GM21717 (cell line): ENCODE measurements around the gene RAB11FIP4.

Experiments used
- ATAC-seq: cut with Tn5 transposase; IDR thresholded peaks from one replicate; pipeline ENCODE4 v1.9.1; 2021; ENCODE audit warnings: mild to moderate bottlenecking, moderate library complexity; ENCODE audit not compliant: unreplicated experiment

The RAB11FIP4 gene

GRCh38 chr17:31386542-31387075, 4.9 kb upstream of the RAB11FIP4 start:
- ATAC-seq: no peak

- no peak for ATAC-seq
Observed at GRCh38 chr17:31387438-31387837, 4.0 kb upstream of the RAB11FIP4 start.

GRCh38 chr17:31388351-31388750, 3.1 kb upstream of the RAB11FIP4 start:
- no peak for ATAC-seq

- ATAC-seq: no peak
Observed at GRCh38 chr17:31388770-31389656, 2.5 kb upstream of the RAB11FIP4 start.

GRCh38 chr17:31389657-31390381, 1.7 kb upstream of the RAB11FIP4 start:
- no peak for ATAC-seq

- ATAC-seq: no peak
Observed at GRCh38 chr17:31390426-31390747, 1.1 kb upstream of the RAB11FIP4 start.

- no peak for ATAC-seq
Observed at GRCh38 chr17:31390748-31391495, 553 bp upstream of the RAB11FIP4 start.

- no peak for ATAC-seq
Observed at GRCh38 chr17:31392002-31392855, 754 bp downstream of the RAB11FIP4 start.

- no peak for ATAC-seq
Observed at GRCh38 chr17:31392856-31393748, 1.6 kb downstream of the RAB11FIP4 start.

- ATAC-seq: no peak
Observed at GRCh38 chr17:31393749-31394146, 2.3 kb downstream of the RAB11FIP4 start.

GRCh38 chr17:31394544-31394943, 3.1 kb downstream of the RAB11FIP4 start:
- no peak for ATAC-seq

- no peak for ATAC-seq
Observed at GRCh38 chr17:31397256-31397939, 5.9 kb downstream of the RAB11FIP4 start.

- ATAC-seq: no peak
Observed at GRCh38 chr17:31398381-31399311, 7.2 kb downstream of the RAB11FIP4 start.

- ATAC-seq: no peak
Observed at GRCh38 chr17:31400481-31400950, 9.0 kb downstream of the RAB11FIP4 start.

- no peak for ATAC-seq
Observed at GRCh38 chr17:31401456-31402254, 10.2 kb downstream of the RAB11FIP4 start.

- no peak for ATAC-seq
Observed at GRCh38 chr17:31404028-31404949, 12.8 kb downstream of the RAB11FIP4 start.
